ENCODE data around the gene ARL2. TPM values are rescaled to one million over a fixed set of nuclear protein-coding genes. Genes with fewer than 3 reads are reported as not detected.

Gene ARL2
- total and polyA plus RNA-seq, 2 donors (not counting 3 experiments of a cell fraction or from before 2014, with no cell fraction given): 109 to 259 TPM

- CTCF ChIA-PET: interaction anchor here (2.5 kb wide), 1 partner anchor 20 kb away, joined by 9 read pairs; the partner anchor contains the start of gene ARL2
- Histone ChIP-seq H3K4me1 (ENCODE audit: control insufficient read depth, extremely low read depth, insufficient read depth, low read length) (no peaks in the 10 kb centered on the region), H3K9ac (replicated peaks; ENCODE audit: extremely low read depth, insufficient read depth, low read length) (no peak overlapping the region), H3K27ac (ENCODE audit: insufficient read depth, low read depth, low read length) (no peak overlapping the region), H3K27me3 (ENCODE audit: control insufficient read depth in 2 of 2, insufficient read depth in 2 of 2, low read length in 2 of 2) (no peaks in the 10 kb centered on the region), H3K36me3 (ENCODE audit: control insufficient read depth in 2 of 2, extremely low read depth in 1 of 2, insufficient read depth in 2 of 2, low read length in 2 of 2) (peaks cover 2 to 17% of the 10 kb centered on the region in 2 experiments), H3K79me2 (ENCODE audit: control insufficient read depth, insufficient read depth, low read length) (no peaks in the 10 kb centered on the region), H2AFZ (ENCODE audit: low read depth, low read length) (no peak overlapping the region), H3K4me2 (ENCODE audit: insufficient read depth, low read length) (no peak overlapping the region), H3K9me1 (replicated peaks; ENCODE audit: control insufficient read depth, extremely low read depth, insufficient read depth, low read length) (no peaks in the 10 kb centered on the region), H4K20me1 (replicated peaks; ENCODE audit: control insufficient read depth, extremely low read depth, insufficient read depth, low read length) (no peaks in the 10 kb centered on the region), H3K4me3 (replicated peaks in 1 of 3; ENCODE audit: insufficient read depth in 1 of 3, low read depth in 1 of 3, low read length in 3 of 3) (no peak overlapping the region), H3K9me3 (replicated peaks; ENCODE audit: control insufficient read depth, insufficient read depth, low read length) (no peaks in the 10 kb centered on the region)
- DNase-seq (ENCODE audit: low read depth, low spot score) (no peak), FAIRE-seq (no peak)
- TF ChIP-seq FOS (IDR thresholded peaks at IDR 0.05; ENCODE audit: borderline replicate concordance, insufficient read depth, low read length): no peak
- TF ChIP-seq POLR2AphosphoS5 (IDR thresholded peaks at IDR 0.05; ENCODE audit: insufficient read depth, low read depth, low read length): no peak
- dilution Hi-C loops (cut with MboI; ENCODE audit: extremely low pct_ligation_motif_present, low sequenced_read_pairs) (no loop called here), intact Hi-C loops (cut with micrococcal nuclease) (no loop called here)
- no TSS peak for BruUV-seq (replicated peaks)
- POLR2A ChIA-PET: no interaction called here
Measured at GRCh38 chr11:65034423-65034822, 20.5 kb downstream of the ARL2 start.

GRCh38 chr11:65035579-65035978 is 21.6 kb downstream of the ARL2 start:
- no peak overlapping the region for H3K9ac ChIP-seq (replicated peaks; ENCODE audit: extremely low read depth, insufficient read depth, low read length)
- dilution Hi-C loops (cut with MboI; ENCODE audit: extremely low pct_ligation_motif_present, low sequenced_read_pairs) (no loop called here), intact Hi-C loops (cut with micrococcal nuclease) (no loop called here)
- H3K36me3 ChIP-seq (ENCODE audit: control insufficient read depth in 2 of 2, extremely low read depth in 1 of 2, insufficient read depth in 2 of 2, low read length in 2 of 2): peaks cover 4 to 19% of the 10 kb centered on the region in 2 experiments
- FAIRE-seq (no peak), DNase-seq (ENCODE audit: low read depth, low spot score) (no peak)
- no peak overlapping the region for H3K4me3 ChIP-seq (replicated peaks in 1 of 3; ENCODE audit: insufficient read depth in 1 of 3, low read depth in 1 of 3, low read length in 3 of 3)
- H4K20me1 ChIP-seq (replicated peaks; ENCODE audit: control insufficient read depth, extremely low read depth, insufficient read depth, low read length): no peaks in the 10 kb centered on the region
- BruUV-seq (replicated peaks): no TSS peak
- no peaks in the 10 kb centered on the region for H3K79me2 ChIP-seq (ENCODE audit: control insufficient read depth, insufficient read depth, low read length)
- no peaks in the 10 kb centered on the region for H3K9me1 ChIP-seq (replicated peaks; ENCODE audit: control insufficient read depth, extremely low read depth, insufficient read depth, low read length)
- no peaks in the 10 kb centered on the region for H3K9me3 ChIP-seq (replicated peaks; ENCODE audit: control insufficient read depth, insufficient read depth, low read length)
- H2AFZ ChIP-seq (ENCODE audit: low read depth, low read length): no peak overlapping the region
- no peak overlapping the region for H3K27ac ChIP-seq (ENCODE audit: insufficient read depth, low read depth, low read length)
- no peak for TF ChIP-seq POLR2A (IDR thresholded peaks at IDR 0.05; ENCODE audit: low read depth, low read length)
- POLR2A ChIA-PET: no interaction called here
- CTCF ChIA-PET: interaction anchor here (1.0 kb wide), 1 partner anchor 22 kb away, joined by 3 read pairs; the partner anchor contains the start of gene ARL2
- no peaks in the 10 kb centered on the region for H3K27me3 ChIP-seq (ENCODE audit: control insufficient read depth in 2 of 2, insufficient read depth in 2 of 2, low read length in 2 of 2)
- peaks cover 2% of the 10 kb centered on the region for H3K4me1 ChIP-seq (ENCODE audit: control insufficient read depth, extremely low read depth, insufficient read depth, low read length)
- no peak overlapping the region for H3K4me2 ChIP-seq (ENCODE audit: insufficient read depth, low read length)
